ENCODE results near the gene PSMD11. TPM values are rescaled to one million over a fixed set of nuclear protein-coding genes. Genes with fewer than 3 reads are reported as not detected.

The PSMD11 gene
- total and polyA plus RNA-seq, 8 donors, result 22.1 to 39.4 (median 32.7) TPM

GRCh38 chr17:32487473-32488176 is 43.3 kb downstream of the PSMD11 start:
- intact Hi-C loops (cut with DNase I), result loop anchor here in 1 of 3 donors (10.0 kb wide), 1 partner anchor 267 kb away; no protein-coding TSS in a partner anchor
- FAIRE-seq (no peak), ATAC-seq (peak in 1 of 4 donors; percentile 4), DNase-seq (peak in 3 of 6 donors; percentile 31 to 77 (median 53))
- H3K4me3 ChIP-seq, result peak overlapping the region; percentile 28 to 61 (median 51)
- no peak for TF ChIP-seq CTCF (IDR thresholded peaks at IDR 0.05)
- no peaks in the 10 kb centered on the region for H3K36me3 ChIP-seq
- H3K27ac ChIP-seq, result no peak overlapping the region
- H3K27me3 ChIP-seq, result no peaks in the 10 kb centered on the region
- no peaks in the 10 kb centered on the region for H3K9me3 ChIP-seq
- WGBS, 2 donors, result 35 to 54% methylated on average over 42 to 59 of the region's 59 CpGs
- peaks cover 0 to 10% (median 7%) of the 10 kb centered on the region in 3 donors for H3K4me1 ChIP-seq

GRCh38 chr17:32488177-32488542 is 43.9 kb downstream of the PSMD11 start:
- WGBS, 2 donors, result 94% methylated on average over 16 of the region's 16 CpGs
- peaks cover 0 to 8% (median 6%) of the 10 kb centered on the region in 3 donors for H3K4me1 ChIP-seq
- H3K36me3 ChIP-seq, result no peaks in the 10 kb centered on the region
- FAIRE-seq (no peak), DNase-seq (no peak), ATAC-seq (no peak)
- no peaks in the 10 kb centered on the region for H3K27me3 ChIP-seq
- intact Hi-C loops (cut with DNase I), result loop anchor here in 1 of 3 donors (10.0 kb wide), 1 partner anchor 267 kb away; no protein-coding TSS in a partner anchor
- no peak overlapping the region for H3K27ac ChIP-seq
- TF ChIP-seq CTCF (IDR thresholded peaks at IDR 0.05), result no peak
- no peaks in the 10 kb centered on the region for H3K9me3 ChIP-seq
- H3K4me3 ChIP-seq, result peak overlapping the region in 1 of 4 donors; percentile 61

- ATAC-seq (no peak), FAIRE-seq (no peak), DNase-seq (no peak)
- H3K4me1 ChIP-seq, result peaks cover 0 to 8% (median under 1%) of the 10 kb centered on the region in 3 donors
- no peak overlapping the region for H3K27ac ChIP-seq
- no peak overlapping the region for H3K4me3 ChIP-seq
- 92 to 94% methylated on average over 13 of the region's 13 CpGs for WGBS, 2 donors
- H3K27me3 ChIP-seq, result no peaks in the 10 kb centered on the region
- intact Hi-C loops (cut with DNase I), result loop anchor here in 1 of 3 donors (10.0 kb wide), 1 partner anchor 266 kb away; no protein-coding TSS in a partner anchor
- TF ChIP-seq CTCF (IDR thresholded peaks at IDR 0.05), result no peak
- no peaks in the 10 kb centered on the region for H3K36me3 ChIP-seq
- no peaks in the 10 kb centered on the region for H3K9me3 ChIP-seq
These were observed 44.4 kb downstream of the PSMD11 start for GRCh38 chr17:32488604-32489180.

GRCh38 chr17:32489320-32490100 is 45.2 kb downstream of the PSMD11 start:
- Histone ChIP-seq H3K27ac (no peak overlapping the region), H3K9me3 (no peaks in the 10 kb centered on the region), H3K4me1 (peaks cover 0 to 8% (median 0%) of the 10 kb centered on the region in 3 donors), H3K4me3 (no peak overlapping the region), H3K27me3 (no peaks in the 10 kb centered on the region), H3K36me3 (no peaks in the 10 kb centered on the region)
- no peak for TF ChIP-seq CTCF (IDR thresholded peaks at IDR 0.05)
- WGBS, 2 donors, result 58% methylated on average over 10 of the region's 10 CpGs
- ATAC-seq (no peak), DNase-seq (no peak), FAIRE-seq (no peak)
- intact Hi-C loops (cut with DNase I), result loop anchor here in 1 of 3 donors (10.0 kb wide), 1 partner anchor 265 kb away; no protein-coding TSS in a partner anchor

Measured in pancreas (tissue), 10 donors.